ENCODE data around the gene GDE1.
A peak's percentile ranks its signal among the peaks of the same experiment; 100 is the strongest.

The GDE1 gene

DNA sequence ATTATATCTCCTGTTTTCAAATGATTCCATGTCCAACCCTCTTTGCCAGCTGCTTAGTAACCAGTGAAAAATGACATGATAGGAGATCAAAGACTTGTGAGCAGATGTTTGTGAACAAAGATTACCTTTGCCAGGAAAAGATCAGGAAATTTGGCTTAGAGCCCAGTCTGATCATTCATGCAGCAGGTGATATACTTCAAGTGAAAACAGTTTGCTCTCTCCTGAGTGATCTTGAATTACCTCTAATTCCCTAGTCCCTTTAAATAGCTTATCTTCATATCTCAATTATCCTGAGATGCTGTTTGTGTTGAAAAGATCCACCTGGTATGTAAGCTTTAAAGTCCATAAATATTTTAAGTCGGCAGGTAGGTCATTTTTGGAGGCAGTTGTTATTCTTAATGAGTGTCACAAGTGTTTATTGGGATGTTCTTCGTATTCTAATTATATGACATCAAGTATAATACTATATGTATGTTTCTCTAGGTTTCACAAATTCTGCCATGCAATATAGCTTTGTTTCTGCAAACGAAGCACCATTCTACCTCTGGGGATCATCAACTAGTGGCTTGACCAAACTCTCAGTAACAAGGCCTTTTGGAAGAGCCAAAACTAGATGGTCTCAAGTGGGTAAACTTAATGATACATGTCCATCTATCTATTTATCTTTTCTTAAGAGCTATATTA, 20.4 kb upstream of the GDE1 start:
- no peak overlapping the region for H3K4me3 ChIP-seq (ENCODE audit: low read length)
- H3K4me1 ChIP-seq (ENCODE audit: control insufficient read depth, insufficient read depth, low read length) = no peaks in the 10 kb centered on the region
- no peaks in the 10 kb centered on the region for H3K27me3 ChIP-seq (ENCODE audit: control insufficient read depth, insufficient read depth, low read length)
- H3K36me3 ChIP-seq (ENCODE audit: control insufficient read depth, insufficient read depth, low read length) = peaks cover 6% of the 10 kb centered on the region
- H3K9ac ChIP-seq (ENCODE audit: low read length) = no peak overlapping the region
- no peak overlapping the region for H3K27ac ChIP-seq (ENCODE audit: low read depth, low read length)

DNA sequence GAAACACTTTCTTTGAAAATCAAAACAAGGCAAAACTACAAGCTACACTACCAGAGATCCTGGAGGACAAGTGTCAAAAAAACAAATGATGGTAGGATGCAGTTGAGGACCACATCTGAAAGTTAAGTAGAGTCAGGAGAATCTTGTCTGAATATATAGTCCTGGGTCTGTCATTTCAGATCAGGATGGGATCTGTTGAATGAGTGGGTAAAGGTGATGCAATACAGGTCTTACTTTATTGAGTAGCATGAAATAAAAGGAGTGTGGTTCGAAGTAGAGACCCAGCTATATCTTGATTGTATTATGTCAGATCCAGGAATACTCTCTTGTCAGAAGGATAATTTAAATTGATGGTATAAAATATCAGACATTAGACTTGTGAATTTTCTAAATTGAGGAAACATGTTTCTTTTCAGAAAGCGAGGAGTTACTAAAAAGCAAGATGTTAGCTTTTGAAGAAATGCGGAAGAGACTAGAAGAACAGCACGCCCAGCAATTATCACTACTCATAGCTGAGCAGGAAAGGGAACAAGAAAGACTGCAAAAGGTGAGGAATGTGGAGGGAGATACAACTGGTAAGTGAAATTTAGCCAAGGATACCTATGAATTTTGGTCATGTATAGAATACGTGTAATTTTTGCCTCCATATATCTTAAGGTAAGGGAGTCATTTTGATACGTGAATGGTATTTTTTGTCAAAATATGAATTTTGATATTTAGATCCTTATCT, 18.5 kb upstream of the GDE1 start:
- Histone ChIP-seq H3K4me1 (ENCODE audit: control insufficient read depth, insufficient read depth, low read length) (no peaks in the 10 kb centered on the region), H3K27me3 (ENCODE audit: control insufficient read depth, insufficient read depth, low read length) (no peaks in the 10 kb centered on the region), H3K4me3 (ENCODE audit: low read length) (no peak overlapping the region), H3K9ac (ENCODE audit: low read length) (no peak overlapping the region), H3K36me3 (ENCODE audit: control insufficient read depth, insufficient read depth, low read length) (peaks cover 9% of the 10 kb centered on the region), H3K27ac (ENCODE audit: low read depth, low read length) (no peak overlapping the region)

DNA sequence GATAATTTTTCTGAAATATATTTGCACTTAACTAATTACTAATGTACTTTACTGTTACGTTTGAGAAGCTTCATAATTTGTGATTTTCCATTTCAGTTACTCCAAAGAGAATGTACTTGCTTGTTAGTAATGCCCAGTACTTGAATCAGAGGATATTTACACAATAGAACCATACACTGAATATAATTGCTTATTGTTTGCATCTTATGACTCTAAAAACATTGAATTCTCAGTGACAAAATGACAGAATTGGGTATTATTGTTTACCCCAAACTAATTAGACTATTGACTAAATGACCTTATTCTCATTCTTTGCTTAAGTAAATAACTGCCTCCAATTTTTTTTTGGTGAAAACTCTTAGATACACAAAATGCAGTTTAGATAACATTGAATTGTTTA, 10.7 kb upstream of the GDE1 start:
- Histone ChIP-seq H3K4me3 (ENCODE audit: low read length) (no peak overlapping the region), H3K9ac (ENCODE audit: low read length) (no peak overlapping the region), H3K4me1 (ENCODE audit: control insufficient read depth, insufficient read depth, low read length) (no peaks in the 10 kb centered on the region), H3K36me3 (ENCODE audit: control insufficient read depth, insufficient read depth, low read length) (peaks cover 3% of the 10 kb centered on the region), H3K27ac (ENCODE audit: low read depth, low read length) (no peak overlapping the region), H3K27me3 (ENCODE audit: control insufficient read depth, insufficient read depth, low read length) (no peaks in the 10 kb centered on the region)

DNA sequence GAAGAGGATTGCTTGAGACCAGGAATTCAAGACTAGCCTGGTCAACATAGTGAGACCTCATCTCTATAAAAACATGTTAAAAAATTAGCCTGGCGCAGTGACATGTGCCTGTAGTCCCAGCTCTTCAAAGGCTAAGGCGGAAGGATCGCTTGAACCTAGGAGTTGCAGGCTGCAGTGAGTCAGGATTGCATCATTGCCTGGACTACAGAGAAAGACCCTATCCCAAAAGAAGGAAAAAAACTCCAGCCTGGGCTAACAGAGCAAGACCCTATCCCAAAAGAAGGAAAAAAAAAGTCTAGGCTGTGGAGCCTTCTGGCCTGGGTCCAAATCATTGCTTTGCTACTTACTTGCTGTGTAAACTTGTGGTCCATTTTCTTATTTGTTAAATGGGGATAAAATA, 6.8 kb upstream of the GDE1 start:
- no peak overlapping the region for H3K27ac ChIP-seq (ENCODE audit: low read depth, low read length)

DNA sequence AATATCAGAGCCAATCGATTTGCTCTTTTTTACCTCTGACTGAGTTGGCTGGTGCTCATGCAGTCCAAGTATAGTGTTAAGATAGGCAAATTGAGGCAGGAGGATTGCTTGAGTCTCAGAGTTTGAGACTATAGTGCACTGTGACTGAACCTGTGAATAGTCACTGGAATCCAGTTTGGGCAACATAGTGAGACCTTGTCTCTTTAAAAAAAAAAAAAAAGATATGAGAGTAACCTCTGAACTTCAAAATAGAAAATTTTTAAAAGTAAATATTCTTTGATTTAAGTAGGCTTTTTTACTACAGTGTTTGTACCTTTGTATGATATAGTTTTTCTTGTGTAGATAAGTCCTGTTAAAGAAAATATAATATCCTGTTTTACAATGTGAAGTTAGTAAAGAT, 5.3 kb upstream of the GDE1 start:
- H3K27me3 ChIP-seq (ENCODE audit: control insufficient read depth, insufficient read depth, low read length) = no peaks in the 10 kb centered on the region
- H3K36me3 ChIP-seq (ENCODE audit: control insufficient read depth, insufficient read depth, low read length) = no peaks in the 10 kb centered on the region
- no peak overlapping the region for H3K27ac ChIP-seq (ENCODE audit: low read depth, low read length)
- no peaks in the 10 kb centered on the region for H3K4me1 ChIP-seq (ENCODE audit: control insufficient read depth, insufficient read depth, low read length)
- no peak overlapping the region for H3K4me3 ChIP-seq (ENCODE audit: low read length)
- H3K9ac ChIP-seq (ENCODE audit: low read length) = no peak overlapping the region

More for the DNA sequence above, 6.8 kb upstream of the GDE1 start:
- no peak overlapping the region for H3K4me3 ChIP-seq (ENCODE audit: low read length)
- no peaks in the 10 kb centered on the region for H3K4me1 ChIP-seq (ENCODE audit: control insufficient read depth, insufficient read depth, low read length)
- no peaks in the 10 kb centered on the region for H3K36me3 ChIP-seq (ENCODE audit: control insufficient read depth, insufficient read depth, low read length)
- no peaks in the 10 kb centered on the region for H3K27me3 ChIP-seq (ENCODE audit: control insufficient read depth, insufficient read depth, low read length)
- H3K9ac ChIP-seq (ENCODE audit: low read length) = no peak overlapping the region

DNA sequence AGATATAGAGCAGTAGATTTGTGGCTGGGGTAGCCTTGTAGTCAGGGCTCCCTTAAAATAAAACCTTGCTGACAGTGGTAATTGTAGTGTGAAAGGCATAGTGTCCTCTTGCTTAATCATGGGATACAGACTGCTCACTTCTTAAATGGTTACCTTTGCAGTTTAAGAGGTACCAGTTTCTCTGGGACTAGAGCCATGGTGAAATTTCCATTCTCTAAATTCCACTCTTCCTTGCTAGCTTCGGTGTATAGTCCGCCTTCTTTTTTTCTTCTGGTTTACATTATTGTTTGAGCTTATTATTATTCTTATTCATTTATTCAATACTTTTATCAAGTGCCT, 3.5 kb upstream of the GDE1 start:
- H3K9ac ChIP-seq (ENCODE audit: low read length) = no peak overlapping the region
- H3K27ac ChIP-seq (ENCODE audit: low read depth, low read length) = no peak overlapping the region
- no peaks in the 10 kb centered on the region for H3K36me3 ChIP-seq (ENCODE audit: control insufficient read depth, insufficient read depth, low read length)
- H3K4me3 ChIP-seq (ENCODE audit: low read length) = no peak overlapping the region
- H3K4me1 ChIP-seq (ENCODE audit: control insufficient read depth, insufficient read depth, low read length) = peaks cover 3% of the 10 kb centered on the region
- no peaks in the 10 kb centered on the region for H3K27me3 ChIP-seq (ENCODE audit: control insufficient read depth, insufficient read depth, low read length)

DNA sequence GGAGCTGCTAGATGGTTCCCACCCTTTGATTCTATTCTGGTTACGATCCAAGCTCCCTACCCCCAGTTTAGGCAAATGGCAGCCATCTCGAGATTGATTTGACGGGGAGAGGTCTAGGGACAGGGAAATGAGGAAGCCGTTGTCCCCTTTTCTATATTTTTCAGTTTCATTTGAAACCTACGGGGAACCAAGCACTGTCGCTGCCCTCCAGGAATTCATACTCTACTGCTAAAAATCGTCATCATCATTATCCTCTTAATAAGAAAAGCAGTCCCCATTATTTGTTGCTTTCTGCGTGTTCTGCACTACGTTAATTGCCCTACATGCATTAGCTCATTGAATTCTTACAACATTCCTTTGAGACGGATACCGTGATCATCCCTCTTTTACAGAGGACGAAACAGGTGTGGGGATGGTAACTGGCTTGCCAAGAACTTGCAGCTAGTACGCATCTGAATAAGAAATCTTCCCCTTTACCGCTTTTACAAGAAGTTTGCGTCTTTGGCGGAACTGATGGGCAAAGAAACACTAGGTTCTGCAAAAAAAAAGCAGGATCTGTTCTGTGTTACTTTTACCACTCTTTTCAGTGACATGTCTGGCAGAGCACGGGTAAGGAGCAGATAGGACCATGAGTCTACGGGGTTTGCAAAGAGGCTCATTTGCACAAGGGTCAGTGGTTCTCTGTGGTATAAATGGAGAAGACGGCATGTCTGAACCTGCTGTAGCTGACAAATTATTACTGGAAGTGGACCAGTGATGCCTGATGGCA, 2.9 kb upstream of the GDE1 start:
- Histone ChIP-seq H3K27me3 (ENCODE audit: control insufficient read depth, insufficient read depth, low read length) (no peaks in the 10 kb centered on the region), H3K4me1 (ENCODE audit: control insufficient read depth, insufficient read depth, low read length) (peaks cover 3% of the 10 kb centered on the region), H3K9ac (ENCODE audit: low read length) (peak overlapping the region; percentile 2), H3K27ac (ENCODE audit: low read depth, low read length) (no peak overlapping the region), H3K4me3 (ENCODE audit: low read length) (peak overlapping the region; percentile 98), H3K36me3 (ENCODE audit: control insufficient read depth, insufficient read depth, low read length) (no peaks in the 10 kb centered on the region)

DNA sequence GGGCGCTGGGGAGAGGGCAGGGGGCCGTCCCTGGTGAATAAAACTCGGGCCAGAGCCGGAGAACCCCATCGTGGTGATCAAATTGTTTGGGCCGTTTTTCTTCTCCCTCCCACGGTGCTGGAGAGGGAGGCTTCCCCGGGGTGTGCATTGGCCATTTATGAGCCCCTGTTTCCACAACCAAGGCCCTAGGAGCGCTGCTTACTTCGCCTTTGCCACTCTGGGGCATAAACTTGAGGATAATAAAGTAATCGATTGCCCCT, 2.4 kb upstream of the GDE1 start:
- no peak overlapping the region for H3K27ac ChIP-seq (ENCODE audit: low read depth, low read length)

DNA sequence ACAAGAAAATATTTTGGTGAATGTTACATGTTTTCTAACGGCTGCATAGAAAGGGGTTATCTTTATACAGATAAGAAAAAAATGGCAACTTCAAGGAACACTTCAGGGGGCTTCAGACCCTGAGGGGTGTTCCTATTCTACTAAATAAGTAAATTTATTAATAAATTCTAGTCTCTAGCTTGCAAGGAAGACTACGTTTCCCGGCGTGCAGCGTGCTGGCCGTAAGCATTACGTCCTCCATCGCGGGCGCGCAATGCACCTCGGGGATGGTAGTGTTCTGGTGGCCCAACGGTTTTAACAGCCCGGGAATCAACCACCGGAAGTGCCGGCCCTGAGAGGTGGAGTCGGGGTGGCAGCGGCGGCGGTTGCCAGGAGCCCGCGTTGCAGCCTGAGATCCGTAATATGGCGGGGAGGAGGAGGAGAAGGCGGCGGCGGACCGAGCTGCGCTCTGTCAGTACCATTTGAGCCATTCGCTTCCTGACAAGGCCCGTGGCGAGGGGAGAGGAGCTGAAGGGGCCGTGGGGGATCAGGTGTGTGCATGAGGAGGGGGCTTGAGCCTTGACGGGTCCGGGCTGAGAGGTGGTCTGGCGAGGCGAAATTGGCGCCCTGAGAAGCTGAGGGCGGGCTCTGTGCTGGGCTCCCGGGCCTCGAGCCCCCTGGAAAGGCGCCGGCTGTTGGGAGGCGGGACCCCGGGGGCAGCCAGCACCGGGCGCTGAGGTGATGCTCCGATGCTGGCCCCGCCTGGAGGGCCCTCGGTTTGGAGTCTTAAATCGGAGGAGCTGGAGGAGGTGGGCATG, 1.9 kb upstream of the GDE1 start, which contains the start of gene CCP110:
TSS of gene CCP110 (plus strand) at position 384 of the 797 bp plus-strand sequence. CDS start 3,940 bp downstream, outside the sequence.
- H3K4me3 ChIP-seq (ENCODE audit: low read length) = peak within 1 kb of the TSS; percentile 98
- H3K4me1 ChIP-seq (ENCODE audit: control insufficient read depth, insufficient read depth, low read length) = peaks cover 3% of the 10 kb centered on the region
- no peak within 1 kb of the TSS for H3K27ac ChIP-seq (ENCODE audit: low read depth, low read length)
- peak within 1 kb of the TSS; percentile 45 for H3K9ac ChIP-seq (ENCODE audit: low read length)
- H3K36me3 ChIP-seq (ENCODE audit: control insufficient read depth, insufficient read depth, low read length) = no peaks in the 10 kb centered on the region
- no peaks in the 10 kb centered on the region for H3K27me3 ChIP-seq (ENCODE audit: control insufficient read depth, insufficient read depth, low read length)

More for the DNA sequence above, 2.4 kb upstream of the GDE1 start:
- Histone ChIP-seq H3K4me1 (ENCODE audit: control insufficient read depth, insufficient read depth, low read length) (peaks cover 3% of the 10 kb centered on the region), H3K36me3 (ENCODE audit: control insufficient read depth, insufficient read depth, low read length) (no peaks in the 10 kb centered on the region), H3K9ac (ENCODE audit: low read length) (peak overlapping the region; percentile 2), H3K27me3 (ENCODE audit: control insufficient read depth, insufficient read depth, low read length) (no peaks in the 10 kb centered on the region), H3K4me3 (ENCODE audit: low read length) (peak overlapping the region; percentile 98)

DNA sequence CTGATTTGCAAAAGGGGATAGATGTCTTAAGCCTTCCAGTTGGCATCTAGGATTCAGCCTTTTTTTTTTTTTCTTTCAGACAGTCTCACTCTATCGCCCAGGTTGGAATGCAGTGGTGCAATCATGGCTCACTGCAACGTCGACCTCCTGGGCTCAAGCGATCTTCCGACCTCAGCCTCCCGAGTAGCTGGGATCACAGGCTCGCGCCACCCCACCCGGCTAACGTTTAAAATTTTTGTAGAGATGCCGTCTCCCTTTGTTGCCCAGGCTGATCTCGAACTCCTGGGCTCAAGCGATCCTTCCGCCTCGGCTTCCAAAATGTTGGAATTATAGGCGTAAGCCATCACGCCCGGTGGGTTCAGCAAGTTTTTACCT, 1.3 kb upstream of the GDE1 start:
- Histone ChIP-seq H3K36me3 (ENCODE audit: control insufficient read depth, insufficient read depth, low read length) (no peaks in the 10 kb centered on the region), H3K9ac (ENCODE audit: low read length) (no peak overlapping the region), H3K4me3 (ENCODE audit: low read length) (no peak overlapping the region), H3K27me3 (ENCODE audit: control insufficient read depth, insufficient read depth, low read length) (no peaks in the 10 kb centered on the region), H3K4me1 (ENCODE audit: control insufficient read depth, insufficient read depth, low read length) (peaks cover 3% of the 10 kb centered on the region), H3K27ac (ENCODE audit: low read depth, low read length) (no peak overlapping the region)

DNA sequence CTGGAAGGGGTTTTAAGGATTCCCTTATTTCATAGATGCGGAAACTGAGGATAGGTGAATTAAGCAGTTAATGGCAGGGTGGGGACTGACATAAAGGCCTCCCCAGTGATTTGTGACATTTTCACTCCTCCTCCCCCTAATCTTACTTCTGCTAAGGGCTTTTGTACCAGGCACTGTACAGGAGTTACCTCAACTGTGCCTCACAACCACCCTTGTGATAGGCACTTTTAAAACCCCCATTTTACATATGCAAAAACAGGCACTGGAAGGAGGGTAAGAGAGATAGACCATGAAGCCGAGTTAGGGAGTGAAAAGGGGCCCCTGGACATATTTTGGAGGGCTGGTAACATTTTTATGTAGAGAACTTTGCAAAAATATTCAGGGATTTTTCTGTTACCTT, 862 bp upstream of the GDE1 start:
- no peak overlapping the region for H3K4me3 ChIP-seq (ENCODE audit: low read length)
- H3K27ac ChIP-seq (ENCODE audit: low read depth, low read length) = no peak overlapping the region
- no peak overlapping the region for H3K9ac ChIP-seq (ENCODE audit: low read length)
- peaks cover 3% of the 10 kb centered on the region for H3K4me1 ChIP-seq (ENCODE audit: control insufficient read depth, insufficient read depth, low read length)
- H3K27me3 ChIP-seq (ENCODE audit: control insufficient read depth, insufficient read depth, low read length) = no peaks in the 10 kb centered on the region
- H3K36me3 ChIP-seq (ENCODE audit: control insufficient read depth, insufficient read depth, low read length) = no peaks in the 10 kb centered on the region

DNA sequence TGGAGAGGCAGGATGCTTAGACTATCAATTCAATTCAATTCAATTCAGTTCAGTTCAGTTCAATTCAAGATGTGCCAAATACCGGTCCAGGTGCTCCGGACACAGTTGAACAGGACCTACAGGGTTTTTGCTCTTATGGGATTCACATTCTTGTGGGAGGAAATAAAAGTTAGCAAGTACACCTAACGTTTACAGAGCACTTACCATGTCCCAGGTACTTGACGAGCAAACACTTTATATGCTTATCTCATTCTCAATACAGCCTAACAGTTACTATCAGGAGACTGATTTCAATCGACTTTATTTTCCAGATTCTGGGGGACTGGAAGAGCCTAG, 467 bp upstream of the GDE1 start:
- Histone ChIP-seq H3K27ac (ENCODE audit: low read depth, low read length) (peak overlapping the region; percentile 84), H3K27me3 (ENCODE audit: control insufficient read depth, insufficient read depth, low read length) (no peaks in the 10 kb centered on the region), H3K36me3 (ENCODE audit: control insufficient read depth, insufficient read depth, low read length) (no peaks in the 10 kb centered on the region), H3K4me3 (ENCODE audit: low read length) (no peak overlapping the region), H3K4me1 (ENCODE audit: control insufficient read depth, insufficient read depth, low read length) (peaks cover 3% of the 10 kb centered on the region), H3K9ac (ENCODE audit: low read length) (no peak overlapping the region)

Measured in rectal smooth muscle tissue (tissue), 1 donor.